Neural progenitor cell (in vitro differentiated cells): ENCODE measurements around the gene ZNF197.

Source experiments
- EZH2 ChIP-seq: fragments of 200-600 bp; sonication (generic); IDR thresholded peaks from 2 replicates; pipeline ENCODE4 v1.6.1; 2017; ENCODE audit warnings: antibody characterized with exemption, mild to moderate bottlenecking, moderate library complexity
- EZH2phosphoT487 ChIP-seq: fragments of 200-600 bp; sonication (generic); IDR thresholded peaks from 2 replicates; pipeline ENCODE4 v1.6.1; 2017; ENCODE audit warnings: antibody characterized with exemption
- TF ChIP-seq, protein P1 (sequence below): fragments of 200-600 bp; sonication (generic); IDR thresholded peaks from 2 replicates; pipeline ENCODE4 v1.5.1; 2017; ENCODE audit warnings: antibody characterized with exemption, mild to moderate bottlenecking

DNA sequence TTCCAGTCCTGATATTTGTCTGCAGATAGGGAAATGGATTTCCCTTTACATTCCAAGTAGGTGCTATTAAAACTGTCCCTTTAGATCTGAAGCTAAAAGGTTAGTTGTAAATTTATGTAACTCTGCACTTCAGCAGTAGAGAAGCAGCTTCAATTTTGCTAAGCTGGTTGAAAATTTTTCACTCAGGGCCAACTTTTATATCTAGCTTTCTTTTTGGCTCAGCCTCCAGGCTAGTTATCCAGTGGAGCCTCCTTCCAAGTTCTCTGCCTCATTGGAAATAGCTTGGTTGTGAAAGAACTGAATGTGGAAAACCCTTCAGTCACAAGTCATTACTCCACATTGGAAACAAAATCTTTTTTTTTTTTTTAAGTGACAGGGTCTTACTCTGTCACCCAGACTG lies 48.2 kb upstream of the ZNF197 start:
- TF ChIP-seq, protein P1, sequence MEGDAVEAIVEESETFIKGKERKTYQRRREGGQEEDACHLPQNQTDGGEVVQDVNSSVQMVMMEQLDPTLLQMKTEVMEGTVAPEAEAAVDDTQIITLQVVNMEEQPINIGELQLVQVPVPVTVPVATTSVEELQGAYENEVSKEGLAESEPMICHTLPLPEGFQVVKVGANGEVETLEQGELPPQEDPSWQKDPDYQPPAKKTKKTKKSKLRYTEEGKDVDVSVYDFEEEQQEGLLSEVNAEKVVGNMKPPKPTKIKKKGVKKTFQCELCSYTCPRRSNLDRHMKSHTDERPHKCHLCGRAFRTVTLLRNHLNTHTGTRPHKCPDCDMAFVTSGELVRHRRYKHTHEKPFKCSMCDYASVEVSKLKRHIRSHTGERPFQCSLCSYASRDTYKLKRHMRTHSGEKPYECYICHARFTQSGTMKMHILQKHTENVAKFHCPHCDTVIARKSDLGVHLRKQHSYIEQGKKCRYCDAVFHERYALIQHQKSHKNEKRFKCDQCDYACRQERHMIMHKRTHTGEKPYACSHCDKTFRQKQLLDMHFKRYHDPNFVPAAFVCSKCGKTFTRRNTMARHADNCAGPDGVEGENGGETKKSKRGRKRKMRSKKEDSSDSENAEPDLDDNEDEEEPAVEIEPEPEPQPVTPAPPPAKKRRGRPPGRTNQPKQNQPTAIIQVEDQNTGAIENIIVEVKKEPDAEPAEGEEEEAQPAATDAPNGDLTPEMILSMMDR, result no peak
- TF ChIP-seq EZH2 (no peak), EZH2phosphoT487 (no peak)
